ENCODE data around the gene SLC29A2.

The SLC29A2 gene

GRCh38 chr11:66317723-66318599 lies 53.6 kb downstream of the SLC29A2 start:
- H3K36me3 ChIP-seq (replicated peaks; ENCODE audit: insufficient read depth, low read length), result no peaks in the 10 kb centered on the region
- DNase-seq, result no peak
- H3K27me3 ChIP-seq (replicated peaks; ENCODE audit: insufficient read depth, low read length), result peaks cover 70% of the 10 kb centered on the region
- H3K9me3 ChIP-seq (replicated peaks; ENCODE audit: insufficient read depth, low read length), result no peaks in the 10 kb centered on the region
- no peak overlapping the region for H3K4me3 ChIP-seq (ENCODE audit: low read length)
- H3K27ac ChIP-seq (ENCODE audit: low read length), result no peak overlapping the region
- no peaks in the 10 kb centered on the region for H3K4me1 ChIP-seq (ENCODE audit: low read length)
- H3K9ac ChIP-seq (ENCODE audit: low read length), result no peak overlapping the region
- H2AFZ ChIP-seq (ENCODE audit: low read length), result no peak overlapping the region
- H3K9me2 ChIP-seq (replicated peaks; ENCODE audit: insufficient read depth, low read length), result no peaks in the 10 kb centered on the region
- TF ChIP-seq CTCF (IDR thresholded peaks at IDR 0.05; ENCODE audit: low read length), result no peak
- no peak for TF ChIP-seq EZH2 (optimal IDR thresholded peaks at IDR 0.05; ENCODE audit: low read depth, low read length)
- TF ChIP-seq EZH2phosphoT487 (IDR thresholded peaks at IDR 0.05; ENCODE audit: low read length), result no peak
- H4K20me1 ChIP-seq (ENCODE audit: insufficient read depth, low read length), result no peaks in the 10 kb centered on the region
- H3K4me2 ChIP-seq (ENCODE audit: low read depth, low read length), result no peak overlapping the region
- H3K79me2 ChIP-seq (ENCODE audit: low read length), result no peaks in the 10 kb centered on the region
- H3F3A ChIP-seq (ENCODE audit: insufficient read depth, low read length), result no peaks in the 10 kb centered on the region

- TF ChIP-seq EZH2phosphoT487 (IDR thresholded peaks at IDR 0.05; ENCODE audit: low read length), result no peak
- Histone ChIP-seq H4K20me1 (ENCODE audit: insufficient read depth, low read length) (no peaks in the 10 kb centered on the region), H3K9me2 (replicated peaks; ENCODE audit: insufficient read depth, low read length) (no peaks in the 10 kb centered on the region), H3K4me2 (ENCODE audit: low read depth, low read length) (no peak overlapping the region), H3K27me3 (replicated peaks; ENCODE audit: insufficient read depth, low read length) (peaks cover 64% of the 10 kb centered on the region), H3K27ac (ENCODE audit: low read length) (no peak overlapping the region), H3K4me3 (ENCODE audit: low read length) (no peak overlapping the region), H3K36me3 (replicated peaks; ENCODE audit: insufficient read depth, low read length) (no peaks in the 10 kb centered on the region), H2AFZ (ENCODE audit: low read length) (no peak overlapping the region), H3K4me1 (ENCODE audit: low read length) (no peaks in the 10 kb centered on the region), H3K9me3 (replicated peaks; ENCODE audit: insufficient read depth, low read length) (no peaks in the 10 kb centered on the region), H3F3A (ENCODE audit: insufficient read depth, low read length) (no peaks in the 10 kb centered on the region), H3K79me2 (ENCODE audit: low read length) (no peaks in the 10 kb centered on the region), H3K9ac (ENCODE audit: low read length) (no peak overlapping the region)
- no peak for DNase-seq
Measured at GRCh38 chr11:66317322-66317722, 54.2 kb downstream of the SLC29A2 start.

- Histone ChIP-seq H2AFZ (ENCODE audit: low read length) (no peak within 1 kb of the TSS), H3K27ac (ENCODE audit: low read length) (no peak within 1 kb of the TSS), H3K36me3 (replicated peaks; ENCODE audit: insufficient read depth, low read length) (no peaks in the 10 kb centered on the region), H3K4me2 (ENCODE audit: low read depth, low read length) (no peak within 1 kb of the TSS), H3K79me2 (ENCODE audit: low read length) (no peaks in the 10 kb centered on the region), H3K9ac (ENCODE audit: low read length) (no peak within 1 kb of the TSS), H3K9me2 (replicated peaks; ENCODE audit: insufficient read depth, low read length) (no peaks in the 10 kb centered on the region), H4K20me1 (ENCODE audit: insufficient read depth, low read length) (no peaks in the 10 kb centered on the region), H3K4me3 (ENCODE audit: low read length) (no peak within 1 kb of the TSS), H3K9me3 (replicated peaks; ENCODE audit: insufficient read depth, low read length) (no peaks in the 10 kb centered on the region), H3K27me3 (replicated peaks; ENCODE audit: insufficient read depth, low read length) (peaks cover 60% of the 10 kb centered on the region), H3F3A (ENCODE audit: insufficient read depth, low read length) (no peaks in the 10 kb centered on the region), H3K4me1 (ENCODE audit: low read length) (no peaks in the 10 kb centered on the region)
- TF ChIP-seq EZH2 (optimal IDR thresholded peaks at IDR 0.05; ENCODE audit: low read depth, low read length) (no peak), EZH2phosphoT487 (IDR thresholded peaks at IDR 0.05; ENCODE audit: low read length) (no peak), CTCF (IDR thresholded peaks at IDR 0.05; ENCODE audit: low read length) (no peak)
- DNase-seq, result no peak
Measured at GRCh38 chr11:66316849-66317251, 54.7 kb downstream of the SLC29A2 start, which contains the start of gene CD248. Gene CD248, minus strand, starts transcription at chr11:66317044. Its CDS starts 17 bp downstream, at chr11:66317027.
